ENCODE results near the gene AXL.

GRCh38 chr19:41226053-41226873 lies 7.2 kb downstream of the AXL start:
- TF ChIP-seq CTCF (IDR thresholded peaks at IDR 0.05) (peak in 1 of 3 experiments; percentile 22), POLR2A (IDR thresholded peaks at IDR 0.05) (no peak)
